ENCODE results near the gene PLXNA4.
A peak's percentile ranks its signal among the peaks of the same experiment; 100 is the strongest.

PLXNA4 gene

DNA sequence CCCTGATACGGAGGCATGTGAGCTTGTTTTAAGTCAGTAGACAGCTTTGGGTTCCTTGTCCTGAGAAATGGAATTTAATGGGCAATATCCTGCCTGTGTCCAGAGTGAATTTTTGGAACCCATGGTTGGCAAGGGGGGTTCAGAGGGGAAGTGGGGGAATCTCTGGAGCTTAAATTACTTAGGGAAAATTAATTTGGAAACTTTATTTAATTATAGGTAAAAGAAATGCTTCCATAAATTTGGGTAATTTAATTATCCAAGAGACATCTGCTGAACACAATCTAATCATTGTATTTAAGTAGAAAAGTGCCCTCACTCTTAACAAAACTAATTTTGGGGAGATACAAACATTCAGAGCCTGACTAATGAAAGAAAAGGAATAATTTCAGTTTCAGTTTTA lies 99.7 kb downstream of the PLXNA4 start:
- DNase-seq: no peak

DNA sequence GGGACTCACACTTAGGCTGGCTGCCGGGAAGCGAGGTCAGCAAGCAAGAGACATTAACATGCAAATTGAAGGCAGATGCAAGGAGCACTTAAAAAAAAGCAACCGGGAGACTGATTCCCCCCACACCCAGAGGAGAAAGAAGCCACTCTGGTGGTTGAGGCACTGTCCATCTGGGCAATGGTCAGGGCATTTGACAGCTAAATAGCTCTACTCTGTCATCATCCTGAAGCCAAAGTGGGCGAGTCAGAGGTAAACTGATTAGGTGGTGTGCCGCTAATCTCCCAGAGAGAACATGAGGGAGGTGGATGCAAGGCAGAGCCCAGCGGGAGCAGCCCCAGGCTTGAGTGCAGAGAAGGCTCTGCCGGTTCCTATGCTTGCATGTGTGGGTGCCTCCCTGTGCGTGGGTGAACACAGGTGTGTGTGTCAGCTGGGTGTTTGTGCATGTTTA lies 100.6 kb downstream of the PLXNA4 start:
- DNase-seq: peak in 8 of 56 donors; percentile 4 to 38 (median 25)

DNA sequence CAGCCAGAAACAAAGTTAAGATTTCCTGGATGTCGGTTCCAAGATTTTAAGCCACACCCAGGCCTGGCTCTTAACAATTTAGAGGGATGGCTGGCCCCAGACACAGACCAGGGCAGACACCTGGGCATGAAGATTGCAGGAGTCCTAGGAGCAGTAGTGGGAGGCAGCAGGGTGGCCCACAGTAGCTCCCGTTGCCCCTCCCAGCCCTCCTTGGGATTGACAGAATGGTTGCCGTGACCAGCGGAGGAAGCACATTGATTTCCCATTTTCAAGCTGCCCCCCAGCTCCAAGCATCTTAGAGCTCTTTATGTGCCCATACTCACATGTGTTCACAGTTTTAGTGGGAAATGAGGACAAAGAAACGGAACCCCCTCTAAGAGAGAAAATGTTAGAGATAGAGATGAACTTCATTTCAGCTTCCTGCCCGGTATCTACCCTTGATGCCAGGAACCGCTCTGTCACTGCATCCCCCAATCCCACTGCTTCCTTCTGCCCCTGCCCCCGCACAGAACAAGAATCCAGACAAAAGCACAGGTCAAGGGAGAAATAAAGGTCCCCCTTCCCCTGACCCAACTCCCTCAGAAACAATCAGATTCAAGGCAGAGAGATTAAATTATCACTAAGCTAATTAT lies 101.1 kb downstream of the PLXNA4 start:
- no peak for DNase-seq

DNA sequence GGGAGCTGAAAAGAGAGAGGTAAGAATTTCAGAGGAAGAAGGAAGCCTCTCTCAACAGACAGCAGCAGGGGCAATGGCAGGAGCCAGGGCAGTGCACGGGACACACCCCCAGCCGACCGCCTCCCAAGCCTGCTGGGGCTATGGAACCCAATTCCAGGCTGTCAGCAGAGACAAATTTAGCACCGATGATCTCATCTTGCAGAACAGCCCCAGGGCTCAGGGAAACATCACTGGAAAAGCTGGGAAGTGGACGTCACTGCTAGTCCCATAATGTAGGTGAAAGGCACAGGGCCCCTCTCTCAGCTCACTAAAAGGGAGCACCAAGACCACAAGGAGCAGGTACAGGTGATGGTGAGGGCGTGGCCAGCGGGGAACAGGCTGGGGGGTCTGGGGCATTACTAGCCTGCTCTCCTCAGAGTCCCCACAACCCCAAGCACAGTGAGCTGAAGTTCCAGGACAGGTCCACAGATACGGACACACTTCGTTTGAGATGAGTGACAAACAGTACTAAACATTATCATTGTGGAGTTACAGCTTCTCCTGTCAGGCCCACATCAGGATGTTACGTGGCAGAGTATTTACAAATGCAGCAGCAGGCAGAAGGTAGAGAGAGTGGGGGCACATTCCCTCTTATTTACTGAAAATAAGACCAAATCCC lies 103.7 kb downstream of the PLXNA4 start:
- DNase-seq: peak in 1 of 56 donors; percentile 13

DNA sequence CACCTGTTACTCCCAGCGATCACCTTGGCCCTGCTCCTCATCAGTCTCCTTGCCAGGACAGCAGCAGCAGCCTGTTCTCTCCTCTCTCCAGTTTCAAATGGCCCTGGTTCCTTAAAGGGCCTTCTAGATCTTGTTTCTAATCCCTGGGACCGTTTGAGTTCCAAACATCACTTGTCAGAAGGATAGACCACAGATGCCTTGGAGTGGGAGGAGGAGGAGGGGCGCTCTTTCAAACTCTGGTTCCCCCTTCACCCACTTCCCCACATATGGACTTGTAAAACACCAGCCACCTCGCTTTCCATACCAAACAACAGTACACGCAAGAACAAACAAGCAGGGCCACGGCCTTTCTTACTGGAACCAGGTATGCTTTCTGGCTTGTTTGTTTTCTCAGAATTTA lies 104.8 kb downstream of the PLXNA4 start:
- no peak for DNase-seq

DNA sequence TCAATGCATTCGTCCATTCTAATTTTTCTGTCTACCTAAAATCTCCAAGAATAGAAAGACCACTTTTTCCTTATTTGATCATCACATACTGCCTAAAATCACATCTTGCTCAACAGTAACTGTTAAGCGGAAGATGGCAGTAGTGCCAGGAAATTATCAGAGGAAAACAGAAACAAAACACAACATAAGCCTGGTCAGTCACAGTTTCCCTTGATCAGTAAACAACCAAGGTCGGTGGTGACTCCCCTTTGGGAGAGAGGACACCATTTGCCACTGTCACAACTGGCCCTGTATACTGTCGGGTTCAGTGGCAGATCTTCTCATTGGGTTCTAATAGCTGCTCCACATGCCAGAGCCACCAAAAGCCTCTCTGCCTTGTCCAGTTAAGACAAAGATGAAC lies 106.6 kb downstream of the PLXNA4 start:
- no peak for DNase-seq

DNA sequence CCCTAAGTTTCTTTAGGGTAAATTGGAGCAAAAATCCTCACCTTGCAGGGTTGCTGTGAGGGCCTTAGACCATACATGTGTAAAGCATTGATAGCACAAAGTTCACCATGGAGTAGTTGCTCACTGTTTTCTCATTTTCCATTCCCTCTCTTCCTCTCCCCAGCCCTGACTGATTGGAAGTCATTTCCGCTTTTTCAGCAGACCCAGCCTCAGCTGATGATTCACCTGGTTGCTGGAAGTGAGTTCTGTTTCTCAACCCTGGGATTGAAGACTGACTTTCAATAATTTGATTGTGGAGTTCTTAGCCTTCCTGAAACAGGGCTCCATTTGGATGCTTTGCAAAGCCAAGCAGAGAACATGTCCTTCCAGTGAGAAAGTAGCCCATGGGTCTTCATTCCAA lies 107.0 kb downstream of the PLXNA4 start:
- DNase-seq: no peak

DNA sequence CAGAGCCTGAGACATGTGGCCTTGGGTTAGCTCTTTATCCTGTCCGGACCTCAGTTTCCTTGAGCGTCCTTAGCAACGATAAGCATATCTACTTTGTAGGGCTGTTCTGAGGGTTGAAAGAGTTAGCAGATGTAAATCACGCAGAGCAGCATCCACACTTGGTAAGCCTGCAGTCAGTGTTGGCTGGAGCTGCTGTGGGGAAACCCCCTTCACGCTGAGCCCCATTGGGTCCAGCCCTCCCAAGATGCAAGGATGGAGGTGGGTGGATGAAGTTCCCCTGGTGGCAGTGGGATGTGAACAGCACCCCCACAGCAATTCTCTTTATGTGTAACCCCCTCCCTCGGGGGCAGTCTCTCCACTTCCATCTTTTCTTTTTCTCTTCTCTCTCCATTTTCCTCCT lies 109.9 kb downstream of the PLXNA4 start:
- no peak for DNase-seq

DNA sequence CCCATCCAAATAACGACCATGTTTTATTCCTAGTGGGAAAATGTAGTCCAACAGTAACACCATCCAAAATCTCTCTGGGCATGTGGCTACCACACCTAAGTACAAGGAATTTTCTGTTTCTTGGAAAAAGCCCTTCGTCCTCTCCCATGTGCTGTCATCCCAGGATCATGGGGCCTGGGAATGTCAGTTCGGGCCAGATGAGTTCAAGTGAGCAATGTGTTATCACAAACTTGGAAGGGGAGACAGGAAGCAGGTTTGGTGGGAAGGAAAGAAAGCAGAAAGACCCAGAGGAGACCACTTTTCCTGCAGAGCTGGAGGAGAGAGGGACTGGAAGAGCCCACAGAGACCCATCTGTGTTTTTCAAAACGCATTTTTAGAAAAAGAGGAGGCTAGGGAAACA lies 110.8 kb downstream of the PLXNA4 start:
- DNase-seq: no peak

DNA sequence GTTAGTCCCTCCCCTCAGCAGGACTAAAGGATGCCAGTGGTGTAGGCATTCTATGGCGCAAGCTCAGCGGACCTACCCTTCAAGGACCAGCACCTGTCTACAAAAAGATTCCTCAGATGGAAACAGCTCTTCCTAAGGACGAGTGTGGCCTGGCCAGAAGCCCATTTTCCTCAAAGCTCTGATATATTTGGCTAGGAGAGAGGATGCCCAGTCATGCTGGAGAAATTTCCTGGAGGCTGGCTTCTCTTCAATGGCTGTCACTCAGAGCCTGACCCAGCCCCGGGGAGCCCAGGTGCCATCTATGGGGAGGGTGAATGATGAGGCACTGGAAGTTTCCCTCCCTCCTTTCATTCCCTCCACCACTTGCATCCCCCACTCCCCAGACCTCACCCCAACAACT lies 111.5 kb downstream of the PLXNA4 start:
- DNase-seq: no peak

DNA sequence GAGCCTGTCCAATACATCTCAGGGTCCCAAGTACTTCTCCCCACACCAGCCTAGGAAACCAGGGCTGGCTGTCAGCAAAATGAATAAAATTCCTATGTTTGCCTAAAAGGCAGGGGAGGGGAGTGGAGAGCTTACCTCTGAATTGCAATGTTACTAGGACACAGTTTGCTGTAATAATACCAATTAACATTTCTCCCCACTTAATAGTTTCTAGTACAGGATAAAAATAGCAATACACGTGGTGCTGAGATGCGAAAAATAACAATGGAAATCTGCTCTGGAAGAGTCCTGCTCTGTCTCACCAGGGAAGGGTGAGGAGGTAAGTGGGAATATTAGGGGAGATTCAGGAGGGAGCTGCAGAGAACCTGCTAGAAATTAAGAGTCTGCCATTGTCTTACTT lies 112.3 kb downstream of the PLXNA4 start:
- DNase-seq: peak in 3 of 56 donors; percentile 1 to 17 (median 9)

DNA sequence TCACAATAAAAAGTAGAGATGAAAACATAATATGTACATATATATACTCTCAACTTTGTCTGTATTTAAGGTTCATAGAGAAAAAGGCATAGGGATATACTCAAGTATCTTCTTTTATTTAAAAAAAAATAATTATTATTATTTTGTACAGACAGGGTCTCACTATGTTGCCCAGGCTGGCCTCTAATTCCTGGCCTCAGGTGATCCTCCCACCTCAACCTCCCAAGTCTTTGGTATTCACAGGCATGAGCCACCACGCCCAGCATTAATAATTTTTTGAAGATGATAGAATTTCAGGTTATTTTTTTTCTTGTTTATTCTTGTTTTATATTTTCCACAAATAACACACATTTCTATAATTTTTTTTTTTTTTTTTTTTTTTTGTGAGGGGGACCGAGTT lies 113.8 kb downstream of the PLXNA4 start:
- no peak for DNase-seq

DNA sequence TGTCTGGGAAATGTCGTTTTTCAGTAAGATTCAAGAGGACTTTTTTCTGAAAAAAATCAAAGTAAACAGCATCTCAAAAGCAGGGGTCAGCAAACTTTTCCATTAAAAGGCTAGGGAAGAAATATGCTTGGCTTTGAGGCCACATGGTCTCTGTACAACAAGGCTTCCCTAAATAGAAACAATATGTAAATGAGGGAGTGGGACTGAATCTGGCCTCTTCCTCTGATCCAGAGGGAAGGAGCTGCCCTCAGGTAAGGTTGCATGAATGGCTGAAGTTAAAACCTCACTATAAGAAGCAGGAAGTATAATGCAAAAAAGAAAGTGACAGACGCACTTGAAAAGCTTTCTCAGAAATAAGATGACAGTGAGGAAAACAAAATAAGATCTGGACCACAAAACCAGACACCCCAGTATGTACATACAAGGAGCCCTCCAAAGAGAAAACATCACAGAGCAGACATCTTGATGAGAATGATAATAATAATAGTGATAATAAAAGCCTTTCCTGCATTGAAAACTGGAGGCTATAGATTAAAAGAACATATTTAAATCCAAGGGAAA lies 115.2 kb downstream of the PLXNA4 start:
- DNase-seq: no peak

DNA sequence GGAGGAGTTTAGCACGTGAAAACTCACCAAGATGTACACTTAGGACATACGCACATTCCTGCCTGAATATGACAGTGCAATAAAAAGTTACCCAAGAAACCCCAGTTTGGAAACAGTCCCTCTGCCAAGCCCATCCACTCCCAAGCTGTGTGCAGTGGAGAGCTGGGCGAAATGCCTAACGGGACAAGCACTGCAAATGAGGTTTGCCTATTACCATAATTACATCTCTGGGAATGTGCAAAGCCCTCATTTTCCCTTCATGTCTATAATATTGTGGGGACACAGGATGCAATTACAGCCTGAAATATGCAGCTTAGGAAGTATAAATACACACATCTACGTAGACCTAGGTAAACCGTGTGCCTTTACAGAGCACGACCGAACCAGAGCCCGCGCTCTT lies 117.5 kb downstream of the PLXNA4 start:
- no peak for DNase-seq

DNA sequence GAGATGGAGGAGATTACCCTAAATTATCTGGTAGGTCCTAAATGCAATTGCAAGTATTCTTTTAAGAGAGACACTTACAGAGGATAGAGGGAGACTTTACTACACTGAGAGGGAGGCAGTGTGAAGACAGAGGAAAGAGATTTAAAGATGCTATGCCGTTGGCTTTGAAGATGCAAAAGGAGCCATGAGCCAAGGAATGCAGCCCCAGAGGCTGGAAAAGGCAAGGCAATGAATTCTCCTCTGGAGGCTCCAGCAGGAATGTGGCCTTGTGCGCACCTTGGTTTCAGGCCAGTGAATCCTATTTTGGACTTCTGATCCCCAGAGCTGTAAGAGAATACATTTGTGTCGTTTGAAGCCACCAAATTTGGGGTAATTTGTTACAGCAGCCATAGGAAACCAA lies 118.6 kb downstream of the PLXNA4 start:
- no peak for DNase-seq

DNA sequence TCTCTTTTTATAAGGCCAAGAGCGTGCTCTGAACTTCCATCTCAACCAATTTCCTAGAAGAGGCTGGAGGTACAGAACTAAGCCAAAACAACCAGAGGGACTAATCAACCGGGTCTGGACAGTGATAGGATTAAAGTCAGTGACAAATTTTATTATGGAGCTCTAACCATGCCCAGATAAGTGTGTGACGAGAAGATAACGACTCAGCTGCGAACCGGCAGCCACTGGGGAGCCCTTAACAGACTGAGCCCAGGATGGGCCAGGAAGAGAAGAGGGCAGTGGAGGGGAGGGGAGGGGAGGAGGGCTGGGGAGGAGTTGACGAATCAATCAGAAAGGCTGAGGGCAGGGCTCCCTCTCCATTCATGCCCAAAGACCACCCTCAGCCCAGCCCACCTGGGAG lies 119.9 kb downstream of the PLXNA4 start:
- DNase-seq: no peak

DNA sequence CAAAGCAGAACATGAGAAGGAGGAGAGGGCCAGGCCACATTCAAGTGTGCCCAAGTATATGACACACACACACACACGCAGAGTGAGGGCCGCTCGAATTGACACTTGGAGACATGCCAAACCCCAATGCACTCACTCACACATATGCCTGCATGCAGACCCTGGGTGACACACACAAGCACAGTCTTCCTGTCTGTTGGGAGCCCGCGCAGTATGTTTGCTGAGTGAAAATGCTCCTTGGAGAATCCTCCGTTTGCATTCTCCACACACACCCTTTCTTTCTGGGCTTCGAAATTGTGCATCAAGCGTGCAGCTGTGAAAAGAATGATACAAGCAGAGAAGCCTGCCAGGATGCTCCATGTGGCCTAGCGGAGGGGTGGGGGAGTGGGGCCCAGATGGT lies 120.9 kb downstream of the PLXNA4 start:
- DNase-seq: no peak

DNA sequence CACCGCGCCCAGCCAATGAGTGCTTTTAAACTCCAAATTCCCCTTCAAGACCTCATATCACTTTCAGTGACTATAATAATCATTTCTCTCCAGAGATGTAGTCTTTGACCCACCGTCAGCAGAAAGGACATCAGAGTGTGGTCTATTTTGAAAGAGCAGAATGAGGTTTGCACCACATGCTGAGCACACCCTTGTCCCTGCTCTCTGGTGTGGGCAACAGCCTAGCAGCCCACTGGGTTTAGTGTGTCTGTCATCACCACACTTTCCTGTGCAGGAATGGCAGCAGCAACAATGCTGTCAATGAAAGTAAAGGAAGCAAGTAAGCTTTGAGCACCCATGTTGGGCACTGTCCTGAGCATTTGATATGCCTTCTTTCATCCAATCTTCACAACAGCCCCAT lies 122.4 kb downstream of the PLXNA4 start:
- no peak for DNase-seq

DNA sequence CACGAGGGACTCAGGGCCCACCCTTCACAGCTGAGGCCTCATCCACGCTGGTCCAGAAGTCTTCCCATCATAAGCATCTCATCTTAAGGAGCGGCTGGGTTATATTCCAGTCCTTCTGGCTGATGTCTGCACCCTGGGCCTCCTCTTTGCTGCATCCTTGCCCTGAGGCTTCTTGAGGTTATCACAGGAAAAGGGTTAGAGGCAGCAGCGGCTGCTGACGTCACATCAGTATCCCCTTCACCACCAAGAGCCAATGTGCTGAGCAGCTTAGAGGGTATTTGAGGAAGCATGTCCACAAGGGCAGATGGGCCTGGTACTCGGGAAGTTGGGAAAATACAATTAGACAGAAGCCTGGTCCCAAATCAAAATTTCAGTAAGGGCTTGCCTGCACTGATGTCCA lies 125.1 kb downstream of the PLXNA4 start:
- DNase-seq: no peak

DNA sequence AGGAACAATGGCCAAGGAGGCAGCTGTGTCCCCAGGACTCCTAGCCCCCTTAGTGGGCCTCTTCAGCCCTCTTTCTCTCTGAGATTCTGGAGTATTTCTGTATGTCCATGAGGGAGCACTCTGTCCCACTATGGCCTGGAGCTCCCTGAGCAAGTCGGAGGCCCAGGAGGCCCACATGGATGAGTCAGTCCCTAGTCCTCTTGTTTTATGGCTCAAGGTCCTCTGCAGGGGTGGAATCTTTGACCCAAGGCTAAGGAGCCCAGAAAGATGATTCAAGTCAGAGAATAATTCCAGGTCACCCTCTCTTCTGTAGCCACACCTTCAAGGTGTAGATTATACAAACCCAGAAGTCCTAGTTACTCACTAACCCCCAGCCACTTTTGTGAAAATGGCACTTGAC lies 125.6 kb downstream of the PLXNA4 start:
- no peak for DNase-seq

DNA sequence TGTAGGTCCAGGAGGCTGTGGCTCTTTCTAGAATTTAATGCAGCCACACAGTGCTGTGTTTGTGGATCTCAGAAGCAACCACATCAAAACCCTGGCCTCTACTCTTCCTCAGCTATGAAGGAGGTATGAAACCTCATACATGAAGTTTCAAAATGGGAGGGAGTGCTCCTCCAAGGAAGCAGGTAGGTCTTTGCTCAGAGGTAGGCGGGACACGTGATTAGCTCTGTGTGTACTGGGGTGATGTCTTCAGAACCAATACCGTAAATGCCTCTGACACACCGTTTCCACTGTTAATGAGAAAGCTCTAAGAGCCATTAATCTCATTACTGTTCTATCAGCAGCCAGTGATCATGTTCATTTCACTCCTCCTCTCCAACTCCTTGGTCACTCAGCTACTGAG lies 126.1 kb downstream of the PLXNA4 start:
- no peak for DNase-seq

DNA sequence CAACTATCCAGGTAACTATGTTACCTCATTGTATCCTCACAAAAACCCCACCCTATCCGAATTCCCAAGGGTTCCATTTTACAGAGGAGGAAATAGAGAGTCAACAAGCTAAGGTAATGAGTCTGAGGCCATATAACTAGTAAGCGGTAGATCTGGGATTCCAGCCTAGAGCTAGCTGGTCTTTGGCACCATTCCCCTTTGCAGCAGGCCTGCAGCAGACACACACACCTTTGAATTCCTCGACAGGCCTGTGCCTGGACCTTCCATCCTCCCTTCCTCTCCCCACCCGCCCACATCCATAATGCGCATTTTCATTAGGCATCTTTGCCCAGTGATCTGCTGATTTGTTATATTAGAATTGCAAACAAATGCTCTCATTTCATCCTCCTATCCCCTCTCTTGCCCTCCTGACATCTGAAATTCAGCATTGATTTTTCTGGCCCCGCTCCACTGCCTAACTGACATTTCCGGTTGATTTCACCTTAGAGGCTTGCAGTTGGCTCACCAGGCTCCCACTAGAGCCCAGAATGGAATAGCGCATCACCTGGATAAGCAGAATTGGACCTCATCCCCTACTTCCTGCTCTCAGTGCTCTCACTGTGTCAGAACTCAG lies 129.5 kb downstream of the PLXNA4 start:
- no peak for DNase-seq

DNA sequence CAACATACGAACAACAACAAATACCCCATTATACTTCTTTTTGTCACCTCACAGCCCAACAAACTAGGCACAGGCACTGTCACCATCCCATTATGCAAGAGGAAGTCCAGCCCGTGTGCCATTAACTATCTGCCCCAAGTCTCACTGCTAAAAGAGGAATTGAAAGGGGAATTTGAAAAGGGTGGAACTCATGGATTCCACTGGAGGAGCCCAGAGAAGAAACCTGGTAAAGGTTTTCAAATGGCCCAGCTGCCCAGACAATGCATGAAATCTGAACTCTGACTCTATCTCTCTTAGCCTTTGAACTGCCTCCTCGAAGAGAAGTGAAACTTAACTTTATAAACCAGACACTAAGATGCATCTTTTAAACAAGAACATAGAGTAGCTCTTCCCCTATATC lies 130.0 kb downstream of the PLXNA4 start:
- DNase-seq: no peak
